Measurements from ENCODE around the gene TCEANC2. TPM values are rescaled to one million over a fixed set of nuclear protein-coding genes. Genes with fewer than 3 reads are reported as not detected.
"Not testable (repeated sequence)": the region's sequence is repeated elsewhere in the genome, so short reads cannot be mapped to it uniquely, and the experiment has no call there.

TCEANC2 gene
- 1 to 10 TPM; 7.8 to 9.1 (median 8.5) TPM for polyA plus RNA-seq (ENCODE audit: insufficient read length in 3 of 3)

GRCh38 chr1:54052934-54053744 lies at the start of gene TCEANC2, which contains the start of gene TMEM59:
Gene TCEANC2, plus strand, starts transcription at chr1:54053608. Its CDS starts 815 bp downstream, at chr1:54054423.
Gene TMEM59, minus strand, starts transcription at chr1:54053204. Its CDS starts 16 bp downstream, at chr1:54053188.
- DNase-seq (ENCODE audit: low read depth in 3 of 3, low spot score in 2 of 3) = peak; percentile 94 to 99 (median 98)

GRCh38 chr1:54003750-54004480 lies 49.5 kb upstream of the TCEANC2 start:
- DNase-seq (ENCODE audit: low read depth in 3 of 3, low spot score in 2 of 3) = not testable (repeated sequence)

- DNase-seq (ENCODE audit: low read depth in 3 of 3, low spot score in 2 of 3) = no peak
Measured at GRCh38 chr1:54004481-54005049, 48.8 kb upstream of the TCEANC2 start.

- no peak for DNase-seq (ENCODE audit: low read depth in 3 of 3, low spot score in 2 of 3)
Measured at GRCh38 chr1:54006508-54006907, 46.9 kb upstream of the TCEANC2 start.

- DNase-seq (ENCODE audit: low read depth in 3 of 3, low spot score in 2 of 3) = no peak
Measured at GRCh38 chr1:54007613-54008012, 45.8 kb upstream of the TCEANC2 start.

- DNase-seq (ENCODE audit: low read depth in 3 of 3, low spot score in 2 of 3) = no peak
Measured at GRCh38 chr1:54008876-54009275, 44.5 kb upstream of the TCEANC2 start.

GRCh38 chr1:54009406-54009805 lies 44.0 kb upstream of the TCEANC2 start:
- no peak for DNase-seq (ENCODE audit: low read depth in 3 of 3, low spot score in 2 of 3)

GRCh38 chr1:54010415-54011117 lies 42.8 kb upstream of the TCEANC2 start:
- no peak for DNase-seq (ENCODE audit: low read depth in 3 of 3, low spot score in 2 of 3)

GRCh38 chr1:54011316-54012007 lies 41.9 kb upstream of the TCEANC2 start:
- DNase-seq (ENCODE audit: low read depth in 3 of 3, low spot score in 2 of 3) = no peak

GRCh38 chr1:54012008-54012325 lies 41.4 kb upstream of the TCEANC2 start:
- no peak for DNase-seq (ENCODE audit: low read depth in 3 of 3, low spot score in 2 of 3)

GRCh38 chr1:54012863-54013262 lies 40.5 kb upstream of the TCEANC2 start:
- DNase-seq (ENCODE audit: low read depth in 3 of 3, low spot score in 2 of 3) = no peak

- no peak for DNase-seq (ENCODE audit: low read depth in 3 of 3, low spot score in 2 of 3)
Measured at GRCh38 chr1:54013393-54014008, 39.9 kb upstream of the TCEANC2 start.

- no peak for DNase-seq (ENCODE audit: low read depth in 3 of 3, low spot score in 2 of 3)
Measured at GRCh38 chr1:54014009-54014629, 39.3 kb upstream of the TCEANC2 start.

- no peak for DNase-seq (ENCODE audit: low read depth in 3 of 3, low spot score in 2 of 3)
Measured at GRCh38 chr1:54016343-54017282, 36.8 kb upstream of the TCEANC2 start.

- DNase-seq (ENCODE audit: low read depth in 3 of 3, low spot score in 2 of 3) = no peak
Measured at GRCh38 chr1:54017979-54018378, 35.4 kb upstream of the TCEANC2 start, which contains the start of gene LDLRAD1. Gene LDLRAD1, minus strand, starts transcription at chr1:54018186. Its CDS starts 74 bp downstream, at chr1:54018112.

GRCh38 chr1:54018635-54019034 lies 34.8 kb upstream of the TCEANC2 start:
- DNase-seq (ENCODE audit: low read depth in 3 of 3, low spot score in 2 of 3) = no peak

- DNase-seq (ENCODE audit: low read depth in 3 of 3, low spot score in 2 of 3) = not testable (repeated sequence)
Measured at GRCh38 chr1:54019562-54020176, 33.7 kb upstream of the TCEANC2 start.

- no peak for DNase-seq (ENCODE audit: low read depth in 3 of 3, low spot score in 2 of 3)
Measured at GRCh38 chr1:54024358-54024757, 29.1 kb upstream of the TCEANC2 start.
